Uterus (tissue), 2 donors: Measurements from ENCODE around the gene TNPO1.

Experiments
- CTCF ChIP-seq, 4 experiments: fragments of 200-600 bp in 2 of 4; fragments of 450-650 bp in 2 of 4; sonication (generic) in 2 of 4; IDR thresholded peaks; one replicate each; pipeline ENCODE4 v1.5.1; 2016 to 2019; ENCODE audit warnings: antibody characterized with exemption in 4 of 4, mild to moderate bottlenecking in 2 of 4, moderate library complexity in 1 of 4
- POLR2A ChIP-seq, 2 donors: fragments of 450-650 bp; IDR thresholded peaks; one replicate each; pipeline ENCODE4 v1.6.1; 2016; ENCODE audit warnings: antibody characterized with exemption in 2 of 2, mild to moderate bottlenecking in 1 of 2, moderate library complexity in 1 of 2

- TF ChIP-seq CTCF (IDR thresholded peaks at IDR 0.05) = no peak
- no peak for TF ChIP-seq POLR2A (IDR thresholded peaks at IDR 0.05)
Observed at GRCh38 chr5:72954389-72954788, 137.9 kb downstream of the TNPO1 start.
